ENCODE results near the gene FLCN.

The FLCN gene

DNA sequence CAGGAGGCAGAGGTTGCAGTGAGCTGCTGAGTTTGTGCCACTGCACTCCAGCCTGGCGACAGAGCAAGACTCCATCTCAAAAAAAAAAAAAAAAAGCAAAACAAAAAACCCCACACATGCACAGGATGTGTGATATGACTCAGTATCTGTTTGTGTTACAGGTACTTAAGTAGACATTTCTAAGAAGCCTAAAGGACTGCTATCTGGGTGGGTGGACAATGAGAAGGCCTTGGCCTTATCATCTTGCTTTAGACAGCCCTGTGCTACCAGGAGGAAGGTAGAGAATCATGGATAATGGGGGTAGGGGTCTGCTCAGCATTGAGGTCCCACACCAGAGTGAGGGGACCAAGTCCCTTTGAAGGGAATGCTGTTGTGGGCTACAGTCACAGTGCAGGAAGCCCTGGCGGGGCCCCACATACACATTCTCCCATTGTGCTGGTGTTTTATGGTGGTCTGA lies 57.6 kb downstream of the FLCN start:
- WGBS, result 89% methylated on average over 1 of the region's 2 CpGs
- Histone ChIP-seq H3K9me3 (ENCODE audit: control insufficient read depth, low read length) (no peaks in the 10 kb centered on the region), H3K36me3 (ENCODE audit: control insufficient read depth in 1 of 2, insufficient read depth in 2 of 2, low read depth in 1 of 2, low read length in 2 of 2) (peaks cover 86 to 93% of the 10 kb centered on the region in 2 experiments)

DNA sequence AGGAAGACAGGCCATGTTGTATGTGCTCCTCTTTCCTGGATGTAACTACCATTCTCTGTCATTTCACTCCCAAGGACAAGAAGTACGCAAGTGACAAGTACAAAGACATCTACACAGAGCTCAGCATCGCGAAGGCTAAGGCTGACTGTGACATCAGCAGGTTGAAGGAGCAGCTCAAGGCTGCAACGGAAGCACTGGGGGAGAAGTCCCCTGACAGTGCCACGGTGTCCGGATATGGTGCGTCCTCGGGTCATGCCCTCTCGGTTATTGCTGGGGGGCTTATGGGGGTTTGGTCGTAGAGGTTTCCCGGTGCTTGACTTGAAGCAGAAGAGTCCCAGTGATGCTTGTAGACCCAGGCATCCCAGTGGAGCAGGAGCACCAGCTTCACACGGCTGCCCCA lies 59.8 kb downstream of the FLCN start:
- H2BK5ac ChIP-seq (ENCODE audit: low read depth, low read length, poor library complexity, severe bottlenecking), result no peak overlapping the region
- DNase-seq, result no peak
- no peak overlapping the region for H3K27ac ChIP-seq (ENCODE audit: low read length, poor library complexity, severe bottlenecking)
- H2AFZ ChIP-seq (ENCODE audit: low read depth, low read length), result no peak overlapping the region
- no peak overlapping the region for H4K91ac ChIP-seq (ENCODE audit: low read length)
- H3K9me3 ChIP-seq (ENCODE audit: control insufficient read depth, low read length), result no peaks in the 10 kb centered on the region
- no peak overlapping the region for H2AK5ac ChIP-seq (ENCODE audit: low read length, severe bottlenecking)
- H3K36me3 ChIP-seq (ENCODE audit: control insufficient read depth in 1 of 2, insufficient read depth in 2 of 2, low read depth in 1 of 2, low read length in 2 of 2), result peaks cover 89 to 96% of the 10 kb centered on the region in 2 experiments
- H3K18ac ChIP-seq (ENCODE audit: low read depth in 1 of 2, low read length in 2 of 2), result no peak overlapping the region
- H2BK12ac ChIP-seq (ENCODE audit: low read length in 2 of 2), result no peak overlapping the region
- H3K4ac ChIP-seq (ENCODE audit: low read depth in 1 of 2, low read length in 2 of 2), result no peak overlapping the region
- WGBS, result 97% methylated on average over 12 of the region's 12 CpGs
- no peaks in the 10 kb centered on the region for H3K27me3 ChIP-seq (ENCODE audit: control insufficient read depth in 1 of 2, insufficient read depth in 1 of 2, low read length in 2 of 2)
- H3K14ac ChIP-seq (ENCODE audit: low read length in 2 of 2), result no peak overlapping the region
- peaks cover 1% of the 10 kb centered on the region for H3K4me1 ChIP-seq (ENCODE audit: control insufficient read depth, insufficient read depth, low read depth, low read length)
- no peak overlapping the region for H3K4me2 ChIP-seq (ENCODE audit: low read length, poor library complexity, severe bottlenecking)
- H2BK15ac ChIP-seq (ENCODE audit: low read depth, poor library complexity, severe bottlenecking), result no peak overlapping the region
- no peak overlapping the region for H2BK120ac ChIP-seq (ENCODE audit: low read depth, low read length)
- no peak overlapping the region for H3K9ac ChIP-seq (ENCODE audit: low read length)
- no peak overlapping the region for H3K4me3 ChIP-seq (ENCODE audit: insufficient read depth in 1 of 2, low read depth in 1 of 2, low read length in 2 of 2)
- H3K23ac ChIP-seq (ENCODE audit: low read length in 2 of 2), result no peak overlapping the region
- no peak overlapping the region for H4K8ac ChIP-seq (ENCODE audit: low read length)
- peaks cover 5% of the 10 kb centered on the region for H3K79me1 ChIP-seq (replicated peaks; ENCODE audit: low read length, poor library complexity, severe bottlenecking)

More for the DNA sequence above, 57.6 kb downstream of the FLCN start:
- Histone ChIP-seq H3K23ac (ENCODE audit: low read length in 2 of 2) (no peak overlapping the region), H3K9ac (ENCODE audit: low read length) (no peak overlapping the region), H2BK120ac (ENCODE audit: low read depth, low read length) (no peak overlapping the region), H2AK5ac (ENCODE audit: low read length, severe bottlenecking) (no peak overlapping the region), H3K27me3 (ENCODE audit: control insufficient read depth in 1 of 2, insufficient read depth in 1 of 2, low read length in 2 of 2) (no peaks in the 10 kb centered on the region), H4K8ac (ENCODE audit: low read length) (no peak overlapping the region), H2AFZ (ENCODE audit: low read depth, low read length) (no peak overlapping the region), H3K14ac (ENCODE audit: low read length in 2 of 2) (no peak overlapping the region), H3K4me3 (ENCODE audit: insufficient read depth in 1 of 2, low read depth in 1 of 2, low read length in 2 of 2) (no peak overlapping the region), H3K4ac (ENCODE audit: low read depth in 1 of 2, low read length in 2 of 2) (no peak overlapping the region), H2BK15ac (ENCODE audit: low read depth, poor library complexity, severe bottlenecking) (no peak overlapping the region), H3K27ac (ENCODE audit: low read length, poor library complexity, severe bottlenecking) (no peak overlapping the region), H3K4me1 (ENCODE audit: control insufficient read depth, insufficient read depth, low read depth, low read length) (peaks cover 1% of the 10 kb centered on the region), H3K4me2 (ENCODE audit: low read length, poor library complexity, severe bottlenecking) (no peak overlapping the region), H3K79me1 (replicated peaks; ENCODE audit: low read length, poor library complexity, severe bottlenecking) (peaks cover 8% of the 10 kb centered on the region), H4K91ac (ENCODE audit: low read length) (no peak overlapping the region), H2BK12ac (ENCODE audit: low read length in 2 of 2) (no peak overlapping the region), H3K18ac (ENCODE audit: low read depth in 1 of 2, low read length in 2 of 2) (no peak overlapping the region), H2BK5ac (ENCODE audit: low read depth, low read length, poor library complexity, severe bottlenecking) (no peak overlapping the region)
- DNase-seq, result no peak

DNA sequence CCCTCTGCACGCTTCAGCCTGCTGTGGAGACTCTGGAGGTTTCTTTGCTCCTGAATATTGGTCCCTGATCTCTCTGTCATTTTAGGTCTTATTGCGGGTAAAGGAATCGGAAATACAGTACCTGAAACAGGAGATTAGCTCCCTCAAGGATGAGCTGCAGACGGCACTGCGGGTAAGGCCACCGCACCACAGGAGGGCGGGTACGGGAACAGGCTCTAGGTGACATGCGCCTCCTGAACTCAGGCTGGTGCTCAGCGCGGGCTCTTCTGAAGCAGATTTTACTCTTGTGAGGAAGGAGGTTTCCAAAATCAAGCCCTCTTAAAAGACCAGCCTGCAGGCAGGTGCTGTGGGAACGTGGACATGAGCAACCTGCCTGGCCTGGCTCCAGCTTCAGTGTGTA lies 60.6 kb downstream of the FLCN start:
- no peak overlapping the region for H2BK120ac ChIP-seq (ENCODE audit: low read depth, low read length)

DNA sequence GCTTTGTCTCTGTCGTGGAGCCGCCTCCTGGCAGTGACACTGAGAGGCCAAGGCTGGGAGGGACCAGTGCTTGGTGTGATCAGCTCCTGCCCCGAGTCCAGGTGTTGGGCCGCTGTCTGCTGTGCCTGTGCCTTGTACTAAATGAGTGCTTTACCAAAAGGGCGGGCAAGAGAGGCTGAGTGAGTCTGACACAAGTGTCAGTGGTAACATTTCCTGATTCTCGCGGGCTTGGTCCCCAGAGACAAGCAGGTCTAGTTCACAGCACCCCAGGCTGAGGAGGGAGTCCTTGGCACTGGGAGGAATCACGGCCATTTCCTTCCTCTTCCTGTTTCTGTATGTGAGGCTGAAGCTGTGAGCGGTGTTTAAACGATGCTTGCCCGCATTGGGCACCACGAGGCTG lies 61.1 kb downstream of the FLCN start:
- H2AK5ac ChIP-seq (ENCODE audit: low read length, severe bottlenecking), result no peak overlapping the region
- H2BK5ac ChIP-seq (ENCODE audit: low read depth, low read length, poor library complexity, severe bottlenecking), result no peak overlapping the region
- no peak overlapping the region for H4K91ac ChIP-seq (ENCODE audit: low read length)
- H3K36me3 ChIP-seq (ENCODE audit: control insufficient read depth in 1 of 2, insufficient read depth in 2 of 2, low read depth in 1 of 2, low read length in 2 of 2), result peaks cover 91 to 93% of the 10 kb centered on the region in 2 experiments
- H3K18ac ChIP-seq (ENCODE audit: low read depth in 1 of 2, low read length in 2 of 2), result no peak overlapping the region
- no peaks in the 10 kb centered on the region for H3K9me3 ChIP-seq (ENCODE audit: control insufficient read depth, low read length)
- H3K23ac ChIP-seq (ENCODE audit: low read length in 2 of 2), result no peak overlapping the region
- H3K4me2 ChIP-seq (ENCODE audit: low read length, poor library complexity, severe bottlenecking), result no peak overlapping the region
- H3K4me1 ChIP-seq (ENCODE audit: control insufficient read depth, insufficient read depth, low read depth, low read length), result no peaks in the 10 kb centered on the region
- H3K27ac ChIP-seq (ENCODE audit: low read length, poor library complexity, severe bottlenecking), result no peak overlapping the region
- no peak overlapping the region for H3K4me3 ChIP-seq (ENCODE audit: insufficient read depth in 1 of 2, low read depth in 1 of 2, low read length in 2 of 2)
- no peaks in the 10 kb centered on the region for H3K27me3 ChIP-seq (ENCODE audit: control insufficient read depth in 1 of 2, insufficient read depth in 1 of 2, low read length in 2 of 2)
- H2BK15ac ChIP-seq (ENCODE audit: low read depth, poor library complexity, severe bottlenecking), result no peak overlapping the region
- H3K79me1 ChIP-seq (replicated peaks; ENCODE audit: low read length, poor library complexity, severe bottlenecking), result peaks cover 5% of the 10 kb centered on the region
- no peak overlapping the region for H3K4ac ChIP-seq (ENCODE audit: low read depth in 1 of 2, low read length in 2 of 2)
- no peak overlapping the region for H3K14ac ChIP-seq (ENCODE audit: low read length in 2 of 2)
- no peak overlapping the region for H4K8ac ChIP-seq (ENCODE audit: low read length)
- H2BK12ac ChIP-seq (ENCODE audit: low read length in 2 of 2), result no peak overlapping the region
- H3K9ac ChIP-seq (ENCODE audit: low read length), result no peak overlapping the region
- H2AFZ ChIP-seq (ENCODE audit: low read depth, low read length), result no peak overlapping the region
- WGBS, result 95% methylated on average over 12 of the region's 12 CpGs
- DNase-seq, result no peak
- no peak overlapping the region for H2BK120ac ChIP-seq (ENCODE audit: low read depth, low read length)

More for the DNA sequence above, 60.6 kb downstream of the FLCN start:
- 98% methylated on average over 12 of the region's 12 CpGs for WGBS
- no peak overlapping the region for H4K8ac ChIP-seq (ENCODE audit: low read length)
- H3K79me1 ChIP-seq (replicated peaks; ENCODE audit: low read length, poor library complexity, severe bottlenecking), result peaks cover 5% of the 10 kb centered on the region
- H2AK5ac ChIP-seq (ENCODE audit: low read length, severe bottlenecking), result no peak overlapping the region
- H4K91ac ChIP-seq (ENCODE audit: low read length), result no peak overlapping the region
- H3K14ac ChIP-seq (ENCODE audit: low read length in 2 of 2), result no peak overlapping the region
- H3K4me3 ChIP-seq (ENCODE audit: insufficient read depth in 1 of 2, low read depth in 1 of 2, low read length in 2 of 2), result no peak overlapping the region
- H3K9ac ChIP-seq (ENCODE audit: low read length), result no peak overlapping the region
- H2AFZ ChIP-seq (ENCODE audit: low read depth, low read length), result no peak overlapping the region
- no peak overlapping the region for H3K4ac ChIP-seq (ENCODE audit: low read depth in 1 of 2, low read length in 2 of 2)
- DNase-seq, result no peak
- H2BK5ac ChIP-seq (ENCODE audit: low read depth, low read length, poor library complexity, severe bottlenecking), result no peak overlapping the region
- H3K23ac ChIP-seq (ENCODE audit: low read length in 2 of 2), result no peak overlapping the region
- H2BK15ac ChIP-seq (ENCODE audit: low read depth, poor library complexity, severe bottlenecking), result no peak overlapping the region
- H3K9me3 ChIP-seq (ENCODE audit: control insufficient read depth, low read length), result no peaks in the 10 kb centered on the region
- H3K27me3 ChIP-seq (ENCODE audit: control insufficient read depth in 1 of 2, insufficient read depth in 1 of 2, low read length in 2 of 2), result no peaks in the 10 kb centered on the region
- H3K36me3 ChIP-seq (ENCODE audit: control insufficient read depth in 1 of 2, insufficient read depth in 2 of 2, low read depth in 1 of 2, low read length in 2 of 2), result peaks cover 90 to 96% of the 10 kb centered on the region in 2 experiments
- no peaks in the 10 kb centered on the region for H3K4me1 ChIP-seq (ENCODE audit: control insufficient read depth, insufficient read depth, low read depth, low read length)
- H3K27ac ChIP-seq (ENCODE audit: low read length, poor library complexity, severe bottlenecking), result no peak overlapping the region
- H3K4me2 ChIP-seq (ENCODE audit: low read length, poor library complexity, severe bottlenecking), result no peak overlapping the region
- H2BK12ac ChIP-seq (ENCODE audit: low read length in 2 of 2), result no peak overlapping the region
- no peak overlapping the region for H3K18ac ChIP-seq (ENCODE audit: low read depth in 1 of 2, low read length in 2 of 2)
